Astrocyte of the spinal cord (primary cell): ENCODE measurements around the gene SFPQ.

Experiments
- DNase-seq: peaks from one replicate; pipeline ENCODE4 v3.0.0; 2011; ENCODE audit warnings: low read depth, low spot score
- H3K4me3 ChIP-seq: 2 replicates; pipeline ENCODE4 v1.5.1; 2011; ENCODE audit warnings: low read depth, mild to moderate bottlenecking, low read length, moderate library complexity
- in situ Hi-C: cut with HindIII; loops from 2 replicates; pipeline ENCODE4 v1.10.0; 2017; ENCODE audit warnings: low sequenced_read_pairs
- TF ChIP-seq, protein P1 (sequence below): IDR thresholded peaks from 2 replicates; pipeline ENCODE4 v1.5.1; 2012; ENCODE audit warnings: low read depth, mild to moderate bottlenecking, low read length, inconsistent platforms

SFPQ gene

DNA sequence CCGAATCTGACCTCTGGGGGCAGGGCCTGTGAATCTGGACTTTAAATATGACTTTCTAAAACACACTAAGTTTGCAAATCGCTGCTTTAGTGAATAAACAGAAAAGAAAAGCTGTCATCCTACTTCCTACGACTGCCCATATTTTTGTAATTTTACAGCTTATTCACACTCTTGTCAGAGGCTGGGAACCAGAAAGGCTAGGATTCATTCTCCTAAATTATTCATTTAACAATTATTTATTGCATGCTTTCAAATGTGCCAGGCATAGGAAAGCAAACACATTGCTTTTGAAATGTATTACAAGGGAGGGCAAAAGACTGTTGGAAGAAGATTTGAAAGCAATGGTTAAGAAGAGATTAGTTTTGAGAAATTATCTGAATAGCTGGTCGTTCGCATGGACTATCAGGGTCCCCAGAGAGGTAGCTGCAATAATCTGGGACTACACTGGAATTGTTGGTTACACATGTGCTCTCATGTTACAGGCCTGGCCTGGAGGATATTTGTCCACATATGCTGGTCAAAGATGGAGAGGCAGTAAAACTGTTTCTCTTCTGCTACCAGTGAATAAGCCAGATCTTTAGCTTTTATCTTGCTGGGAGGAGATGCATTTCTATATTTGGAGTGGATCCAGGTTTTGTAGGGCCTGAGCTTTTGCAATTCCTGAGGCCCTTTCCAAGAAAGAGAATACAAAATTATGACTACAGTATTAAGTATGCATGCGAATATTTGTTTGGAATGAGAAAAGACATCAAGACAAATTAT, 29.6 kb upstream of the SFPQ start:
- TF ChIP-seq, protein P1, sequence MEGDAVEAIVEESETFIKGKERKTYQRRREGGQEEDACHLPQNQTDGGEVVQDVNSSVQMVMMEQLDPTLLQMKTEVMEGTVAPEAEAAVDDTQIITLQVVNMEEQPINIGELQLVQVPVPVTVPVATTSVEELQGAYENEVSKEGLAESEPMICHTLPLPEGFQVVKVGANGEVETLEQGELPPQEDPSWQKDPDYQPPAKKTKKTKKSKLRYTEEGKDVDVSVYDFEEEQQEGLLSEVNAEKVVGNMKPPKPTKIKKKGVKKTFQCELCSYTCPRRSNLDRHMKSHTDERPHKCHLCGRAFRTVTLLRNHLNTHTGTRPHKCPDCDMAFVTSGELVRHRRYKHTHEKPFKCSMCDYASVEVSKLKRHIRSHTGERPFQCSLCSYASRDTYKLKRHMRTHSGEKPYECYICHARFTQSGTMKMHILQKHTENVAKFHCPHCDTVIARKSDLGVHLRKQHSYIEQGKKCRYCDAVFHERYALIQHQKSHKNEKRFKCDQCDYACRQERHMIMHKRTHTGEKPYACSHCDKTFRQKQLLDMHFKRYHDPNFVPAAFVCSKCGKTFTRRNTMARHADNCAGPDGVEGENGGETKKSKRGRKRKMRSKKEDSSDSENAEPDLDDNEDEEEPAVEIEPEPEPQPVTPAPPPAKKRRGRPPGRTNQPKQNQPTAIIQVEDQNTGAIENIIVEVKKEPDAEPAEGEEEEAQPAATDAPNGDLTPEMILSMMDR: no peak
- no peak for DNase-seq
- no peak overlapping the region for H3K4me3 ChIP-seq
- in situ Hi-C loops: no loop called here

DNA sequence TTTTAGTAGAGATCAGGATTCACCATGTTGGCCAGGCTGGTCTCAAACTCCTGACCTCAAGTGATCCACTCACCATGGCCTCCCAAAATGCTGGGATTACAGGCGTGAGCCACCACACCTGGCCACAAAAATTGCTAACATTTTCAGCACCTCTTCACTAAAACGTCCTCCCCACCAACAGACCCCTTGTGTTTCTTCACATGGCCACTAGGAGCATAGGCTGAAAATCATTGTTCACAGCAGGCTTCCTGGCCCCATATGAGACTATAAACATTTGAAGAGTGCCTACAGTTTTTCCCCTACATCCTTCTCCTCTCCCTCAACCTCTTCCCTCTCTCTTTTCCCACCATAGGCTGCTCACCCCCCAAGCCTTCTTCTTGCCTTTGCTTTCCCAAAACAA, 28.0 kb upstream of the SFPQ start:
- H3K4me3 ChIP-seq: no peak overlapping the region
- DNase-seq: no peak
- TF ChIP-seq, protein P1: peak; percentile 60
- in situ Hi-C loops: no loop called here

DNA sequence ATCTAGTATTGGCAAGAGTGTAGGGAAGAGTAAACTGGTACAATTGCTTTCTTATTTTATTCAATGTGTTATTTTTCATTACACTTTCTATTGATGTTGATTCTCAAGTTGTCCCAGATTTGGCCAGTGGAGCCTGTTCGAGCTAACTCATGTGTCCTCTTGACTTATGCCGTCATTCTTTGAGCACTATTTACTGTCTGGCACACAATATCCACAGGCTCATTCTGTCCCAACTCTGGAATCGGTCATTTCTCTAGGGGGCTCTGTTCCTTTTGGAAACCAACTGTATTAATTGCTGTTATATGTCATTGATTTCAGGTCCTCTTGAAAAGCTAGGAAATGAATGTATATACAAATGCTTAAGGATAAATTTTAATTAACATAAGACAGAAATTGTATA, 22.4 kb upstream of the SFPQ start:
- DNase-seq: no peak
- TF ChIP-seq, protein P1: no peak
- in situ Hi-C loops: no loop called here
- H3K4me3 ChIP-seq: no peak overlapping the region

DNA sequence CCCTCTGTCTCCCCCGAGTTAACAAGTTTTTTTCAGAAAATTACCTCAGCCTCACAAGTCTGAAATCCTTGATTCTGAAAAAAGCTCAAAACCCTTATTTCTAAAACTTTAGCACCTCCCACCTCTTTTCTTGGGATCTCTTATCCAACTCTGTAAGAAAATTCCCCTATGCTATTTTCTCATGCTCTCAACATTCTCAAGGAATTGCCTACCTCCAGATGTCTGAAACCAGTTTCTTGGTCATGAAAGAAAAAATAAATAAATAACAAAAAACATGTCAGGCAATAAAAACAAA, 18.1 kb upstream of the SFPQ start:
- TF ChIP-seq, protein P1: no peak
- in situ Hi-C loops: no loop called here
- DNase-seq: no peak
- H3K4me3 ChIP-seq: no peak overlapping the region

DNA sequence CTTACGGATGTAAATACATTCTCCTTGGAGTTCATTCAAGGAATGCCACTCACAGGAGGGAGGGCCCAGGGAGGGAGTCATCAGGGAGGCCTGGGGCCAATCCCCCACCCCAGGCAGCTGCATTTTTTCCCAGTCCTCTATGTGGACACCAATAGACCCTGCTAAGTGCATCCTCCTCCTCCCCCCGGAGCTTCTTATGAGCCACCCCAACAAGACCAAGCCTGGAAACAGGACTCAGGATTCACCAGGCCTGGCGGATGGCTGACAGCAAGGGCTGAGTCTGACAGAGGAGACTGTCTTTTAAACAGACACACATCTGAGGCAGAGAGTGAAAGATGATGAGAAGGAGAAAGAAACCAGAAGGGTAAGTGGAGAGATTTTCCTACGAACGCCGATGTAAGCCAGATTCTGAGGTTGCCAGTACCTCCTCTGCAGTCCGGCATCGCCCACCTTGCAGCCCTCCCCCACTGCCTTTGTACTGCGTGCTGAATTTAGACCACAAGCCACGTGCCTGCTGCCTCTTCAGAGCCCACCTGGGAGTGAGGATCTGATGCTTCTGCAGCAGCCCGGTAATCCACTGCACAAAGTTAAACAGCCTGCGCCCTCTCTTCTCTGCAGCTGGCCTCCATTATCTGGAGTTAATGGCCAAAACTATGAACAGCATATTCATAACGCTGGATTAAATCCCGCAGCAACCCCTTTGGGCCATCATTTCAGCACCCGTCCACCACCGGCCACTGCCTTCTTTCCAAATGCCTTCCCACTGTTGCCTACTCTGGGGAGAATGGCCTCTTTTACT, 17.6 kb upstream of the SFPQ start:
- in situ Hi-C loops: no loop called here
- no peak overlapping the region for H3K4me3 ChIP-seq
- no peak for DNase-seq
- TF ChIP-seq, protein P1: no peak

DNA sequence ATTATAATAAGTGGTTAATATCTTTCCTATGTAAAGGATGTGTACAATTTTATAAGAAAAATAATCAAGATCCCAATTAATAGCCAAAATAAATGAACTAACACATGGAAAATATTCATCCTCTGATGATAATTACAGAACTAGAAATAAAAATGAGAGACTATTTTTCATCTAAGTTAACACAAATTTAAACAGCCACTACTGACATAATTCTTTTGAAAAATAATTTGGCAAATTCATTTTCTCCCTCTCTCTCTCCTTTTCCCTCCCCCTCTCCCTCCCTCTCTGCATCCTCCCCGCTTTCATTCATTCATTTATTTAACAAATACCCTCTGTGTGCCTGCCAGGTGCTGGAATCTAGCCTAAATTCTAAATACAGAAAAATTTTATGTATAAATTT, 10.3 kb upstream of the SFPQ start:
- DNase-seq: no peak
- no peak overlapping the region for H3K4me3 ChIP-seq
- TF ChIP-seq, protein P1: no peak
- in situ Hi-C loops: no loop called here
